ENCODE results near the gene CD3E. TPM values are rescaled to one million over a fixed set of nuclear protein-coding genes. Genes with fewer than 3 reads are reported as not detected.

CD3E gene
- total RNA-seq, 1 donor from 2014 or later: not detected

DNA sequence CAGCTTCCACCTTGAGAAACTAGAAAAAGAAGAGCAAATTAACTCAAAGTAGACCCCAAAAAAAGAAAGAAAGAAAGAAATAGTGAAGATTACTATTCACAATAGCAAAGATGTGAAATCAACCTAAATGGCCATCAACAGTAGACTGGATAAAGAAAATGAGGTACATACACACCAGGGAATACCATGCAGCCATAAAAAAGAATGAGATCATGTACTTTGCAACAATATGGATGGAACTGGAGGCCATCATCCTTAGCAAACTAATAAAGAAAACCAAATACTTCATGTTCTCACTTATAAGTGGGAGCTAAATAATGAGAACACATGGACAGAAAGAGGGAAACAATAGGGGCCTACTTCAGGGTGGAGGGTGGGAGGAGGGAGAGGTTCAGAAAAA is 24.2 kb downstream of the CD3E start:
- H3K27ac Mint-ChIP-seq: no peak overlapping the region
- Histone ChIP-seq H4K20me1 (ENCODE audit: low read depth) (no peaks in the 10 kb centered on the region), H3K9me3 (ENCODE audit: low read depth) (no peaks in the 10 kb centered on the region), H3F3A (ENCODE audit: low read depth) (no peaks in the 10 kb centered on the region), H3K9ac (no peak overlapping the region), H3K79me2 (ENCODE audit: low read depth) (no peaks in the 10 kb centered on the region), H3K36me3 (no peaks in the 10 kb centered on the region), H3K27ac (no peak overlapping the region), H3K4me1 (no peaks in the 10 kb centered on the region), H3K27me3 (no peaks in the 10 kb centered on the region), H3K4me2 (no peak overlapping the region), H2AFZ (replicated peaks) (no peak overlapping the region), H3K4me3 (no peak overlapping the region)
- TF ChIP-seq EZH2 (IDR thresholded peaks at IDR 0.05) (no peak), EZH2phosphoT487 (IDR thresholded peaks at IDR 0.05) (no peak)
- TF ChIP-seq, protein P1, sequence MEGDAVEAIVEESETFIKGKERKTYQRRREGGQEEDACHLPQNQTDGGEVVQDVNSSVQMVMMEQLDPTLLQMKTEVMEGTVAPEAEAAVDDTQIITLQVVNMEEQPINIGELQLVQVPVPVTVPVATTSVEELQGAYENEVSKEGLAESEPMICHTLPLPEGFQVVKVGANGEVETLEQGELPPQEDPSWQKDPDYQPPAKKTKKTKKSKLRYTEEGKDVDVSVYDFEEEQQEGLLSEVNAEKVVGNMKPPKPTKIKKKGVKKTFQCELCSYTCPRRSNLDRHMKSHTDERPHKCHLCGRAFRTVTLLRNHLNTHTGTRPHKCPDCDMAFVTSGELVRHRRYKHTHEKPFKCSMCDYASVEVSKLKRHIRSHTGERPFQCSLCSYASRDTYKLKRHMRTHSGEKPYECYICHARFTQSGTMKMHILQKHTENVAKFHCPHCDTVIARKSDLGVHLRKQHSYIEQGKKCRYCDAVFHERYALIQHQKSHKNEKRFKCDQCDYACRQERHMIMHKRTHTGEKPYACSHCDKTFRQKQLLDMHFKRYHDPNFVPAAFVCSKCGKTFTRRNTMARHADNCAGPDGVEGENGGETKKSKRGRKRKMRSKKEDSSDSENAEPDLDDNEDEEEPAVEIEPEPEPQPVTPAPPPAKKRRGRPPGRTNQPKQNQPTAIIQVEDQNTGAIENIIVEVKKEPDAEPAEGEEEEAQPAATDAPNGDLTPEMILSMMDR (IDR thresholded peaks at IDR 0.05): no peak
- DNase-seq (ENCODE audit: low spot score): no peak
- H3K4me1 Mint-ChIP-seq: no peaks in the 10 kb centered on the region
- H3K9me3 Mint-ChIP-seq: peaks cover 13% of the 10 kb centered on the region
- no peaks in the 10 kb centered on the region for H3K36me3 Mint-ChIP-seq
- H3K4me3 Mint-ChIP-seq: no peak overlapping the region
- no peaks in the 10 kb centered on the region for H3K27me3 Mint-ChIP-seq (ENCODE audit: insufficient read depth, low read depth)

DNA sequence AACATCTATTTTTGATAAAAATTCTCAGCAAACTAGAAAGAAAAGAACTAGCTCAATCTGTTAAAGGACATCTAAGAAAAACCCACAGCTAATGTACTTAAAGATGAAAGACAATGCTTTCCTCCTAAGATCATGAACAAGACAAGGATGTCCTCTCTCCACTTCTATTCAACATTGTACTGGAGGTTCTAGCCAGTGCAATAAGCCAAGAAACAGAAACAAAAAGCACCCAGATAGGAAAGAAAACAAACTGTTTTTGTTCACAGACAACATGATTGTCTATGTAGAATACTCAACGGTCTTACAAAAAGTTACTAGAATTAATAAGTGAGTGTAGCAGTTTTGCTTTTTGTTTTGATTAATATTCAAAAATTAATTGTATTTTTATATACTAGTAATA is 30.2 kb downstream of the CD3E start:
- no peaks in the 10 kb centered on the region for H3K4me1 Mint-ChIP-seq

DNA sequence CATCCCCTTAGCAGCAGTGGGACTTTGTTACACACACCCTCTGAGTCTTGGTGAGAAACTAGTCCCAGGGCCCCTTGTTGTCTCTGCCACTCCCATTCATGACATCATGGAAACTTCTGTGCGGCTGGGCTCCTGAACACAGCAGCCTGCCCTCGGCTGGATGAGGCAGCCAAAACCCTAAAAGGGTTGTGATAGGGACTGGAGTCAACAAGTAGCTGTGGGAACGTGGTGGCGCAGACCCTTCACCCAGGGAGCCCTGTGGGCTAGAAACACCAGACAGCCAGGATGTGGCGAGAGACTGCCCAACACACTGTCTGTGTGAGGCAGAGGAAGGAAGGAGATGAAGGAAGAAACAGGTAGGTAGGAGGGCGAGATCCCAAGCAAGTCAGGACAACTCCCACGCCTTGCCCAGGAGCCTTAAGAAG is 34.1 kb downstream of the CD3E start:
- Mint-ChIP-seq H3K36me3 (no peaks in the 10 kb centered on the region), H3K27ac (no peak overlapping the region), H3K27me3 (ENCODE audit: insufficient read depth, low read depth) (peaks cover 11% of the 10 kb centered on the region), H3K4me3 (no peak overlapping the region), H3K9me3 (no peaks in the 10 kb centered on the region), H3K4me1 (peaks cover 5% of the 10 kb centered on the region)
- no peak for DNase-seq (ENCODE audit: low spot score)
- Histone ChIP-seq H3K9me3 (ENCODE audit: low read depth) (no peaks in the 10 kb centered on the region), H3K36me3 (no peaks in the 10 kb centered on the region), H3K9ac (no peak overlapping the region), H3K4me2 (no peak overlapping the region), H3K4me3 (no peak overlapping the region), H3F3A (ENCODE audit: low read depth) (no peaks in the 10 kb centered on the region), H3K27me3 (no peaks in the 10 kb centered on the region), H3K79me2 (ENCODE audit: low read depth) (no peaks in the 10 kb centered on the region), H2AFZ (replicated peaks) (no peak overlapping the region), H3K4me1 (no peaks in the 10 kb centered on the region), H3K27ac (no peak overlapping the region), H4K20me1 (ENCODE audit: low read depth) (no peaks in the 10 kb centered on the region)
- TF ChIP-seq EZH2 (IDR thresholded peaks at IDR 0.05): no peak
- TF ChIP-seq, protein P1 (IDR thresholded peaks at IDR 0.05): no peak
- no peak for TF ChIP-seq EZH2phosphoT487 (IDR thresholded peaks at IDR 0.05)

More for the DNA sequence above, 30.2 kb downstream of the CD3E start:
- Mint-ChIP-seq H3K9me3 (peaks cover 9% of the 10 kb centered on the region), H3K36me3 (no peaks in the 10 kb centered on the region), H3K4me3 (no peak overlapping the region), H3K27me3 (ENCODE audit: insufficient read depth, low read depth) (peaks cover 9% of the 10 kb centered on the region), H3K27ac (no peak overlapping the region)
- Histone ChIP-seq H3K79me2 (ENCODE audit: low read depth) (no peaks in the 10 kb centered on the region), H3K27me3 (no peaks in the 10 kb centered on the region), H3K4me3 (no peak overlapping the region), H3F3A (ENCODE audit: low read depth) (no peaks in the 10 kb centered on the region), H3K36me3 (no peaks in the 10 kb centered on the region), H3K9me3 (ENCODE audit: low read depth) (no peaks in the 10 kb centered on the region), H3K4me2 (no peak overlapping the region), H3K4me1 (no peaks in the 10 kb centered on the region), H3K27ac (no peak overlapping the region), H4K20me1 (ENCODE audit: low read depth) (no peaks in the 10 kb centered on the region), H3K9ac (no peak overlapping the region), H2AFZ (replicated peaks) (no peak overlapping the region)
- DNase-seq (ENCODE audit: low spot score): no peak
- TF ChIP-seq, protein P1 (IDR thresholded peaks at IDR 0.05): no peak
- TF ChIP-seq EZH2phosphoT487 (IDR thresholded peaks at IDR 0.05) (no peak), EZH2 (IDR thresholded peaks at IDR 0.05) (no peak)

Data from neural progenitor cell (in vitro differentiated cells).